ENCODE measurements around the gene RGS6. TPM values are rescaled to one million over a fixed set of nuclear protein-coding genes. Genes with fewer than 3 reads are reported as not detected.

RGS6 gene
- total and polyA plus RNA-seq, 7 donors, result 0.19 to 1.6 (median 0.42) TPM

DNA sequence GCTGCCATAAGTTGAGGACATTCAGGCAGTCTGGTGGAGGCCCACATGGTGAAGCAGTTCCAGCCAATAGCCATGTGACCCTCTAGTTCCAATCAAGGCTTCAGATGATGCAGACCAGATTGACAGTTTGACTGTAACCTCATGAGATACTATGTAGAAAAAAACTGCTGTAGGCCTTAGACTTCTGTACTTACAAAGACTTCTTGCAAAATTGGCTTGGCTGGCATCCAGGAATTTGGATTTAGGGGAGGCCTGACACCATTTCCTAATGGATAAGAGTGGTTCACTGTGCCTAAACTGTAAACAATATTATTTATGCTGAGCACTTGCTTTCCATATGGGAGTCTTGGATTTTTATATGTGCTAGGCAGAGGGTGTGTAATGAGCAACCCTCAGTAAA is 76.4 kb downstream of the RGS6 start:
- no peaks in the 10 kb centered on the region for H3K9me3 ChIP-seq
- no peak for DNase-seq
- intact Hi-C loops (cut with DNase I), result no loop called here
- no peak for ATAC-seq
- H3K4me3 ChIP-seq, result no peak overlapping the region
- no peaks in the 10 kb centered on the region for H3K36me3 ChIP-seq (ENCODE audit: insufficient read depth in 1 of 2, low read depth in 1 of 2)
- no peak overlapping the region for H3K27ac ChIP-seq
- H3K27me3 ChIP-seq (ENCODE audit: insufficient read depth in 3 of 3, low read length in 2 of 3), result no peaks in the 10 kb centered on the region
- TF ChIP-seq, protein P1, sequence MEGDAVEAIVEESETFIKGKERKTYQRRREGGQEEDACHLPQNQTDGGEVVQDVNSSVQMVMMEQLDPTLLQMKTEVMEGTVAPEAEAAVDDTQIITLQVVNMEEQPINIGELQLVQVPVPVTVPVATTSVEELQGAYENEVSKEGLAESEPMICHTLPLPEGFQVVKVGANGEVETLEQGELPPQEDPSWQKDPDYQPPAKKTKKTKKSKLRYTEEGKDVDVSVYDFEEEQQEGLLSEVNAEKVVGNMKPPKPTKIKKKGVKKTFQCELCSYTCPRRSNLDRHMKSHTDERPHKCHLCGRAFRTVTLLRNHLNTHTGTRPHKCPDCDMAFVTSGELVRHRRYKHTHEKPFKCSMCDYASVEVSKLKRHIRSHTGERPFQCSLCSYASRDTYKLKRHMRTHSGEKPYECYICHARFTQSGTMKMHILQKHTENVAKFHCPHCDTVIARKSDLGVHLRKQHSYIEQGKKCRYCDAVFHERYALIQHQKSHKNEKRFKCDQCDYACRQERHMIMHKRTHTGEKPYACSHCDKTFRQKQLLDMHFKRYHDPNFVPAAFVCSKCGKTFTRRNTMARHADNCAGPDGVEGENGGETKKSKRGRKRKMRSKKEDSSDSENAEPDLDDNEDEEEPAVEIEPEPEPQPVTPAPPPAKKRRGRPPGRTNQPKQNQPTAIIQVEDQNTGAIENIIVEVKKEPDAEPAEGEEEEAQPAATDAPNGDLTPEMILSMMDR (IDR thresholded peaks at IDR 0.05), result no peak
- no peaks in the 10 kb centered on the region for H3K4me1 ChIP-seq

DNA sequence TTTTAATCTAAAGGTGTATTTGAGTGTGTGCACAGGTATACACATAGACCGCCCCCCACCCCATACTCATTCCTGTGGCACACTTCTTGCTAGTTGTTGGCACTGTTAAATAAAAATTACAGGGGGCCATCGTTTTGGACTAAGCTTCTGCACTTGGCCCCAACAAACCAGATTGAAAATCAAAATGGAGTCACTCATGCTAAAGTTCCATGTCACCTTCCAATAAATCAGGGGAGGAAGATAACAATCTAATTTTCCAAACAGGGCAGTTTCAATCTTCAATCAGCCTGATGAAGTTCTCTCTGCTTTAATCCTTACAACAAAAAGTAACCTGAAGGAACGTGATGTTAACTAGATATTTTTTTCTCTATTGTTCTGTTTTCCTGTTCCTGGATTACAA is 78.2 kb downstream of the RGS6 start:
- Histone ChIP-seq H3K4me3 (no peak overlapping the region), H3K27ac (no peak overlapping the region), H3K27me3 (ENCODE audit: insufficient read depth in 3 of 3, low read length in 2 of 3) (no peaks in the 10 kb centered on the region), H3K36me3 (ENCODE audit: insufficient read depth in 1 of 2, low read depth in 1 of 2) (no peaks in the 10 kb centered on the region), H3K4me1 (no peaks in the 10 kb centered on the region), H3K9me3 (no peaks in the 10 kb centered on the region)
- TF ChIP-seq, protein P1 (IDR thresholded peaks at IDR 0.05), result no peak
- no peak for DNase-seq
- intact Hi-C loops (cut with DNase I), result no loop called here
- 63 to 74% (median 71%) methylated on average over 3 of the region's 3 CpGs for WGBS, 3 donors
- no peak for ATAC-seq

DNA sequence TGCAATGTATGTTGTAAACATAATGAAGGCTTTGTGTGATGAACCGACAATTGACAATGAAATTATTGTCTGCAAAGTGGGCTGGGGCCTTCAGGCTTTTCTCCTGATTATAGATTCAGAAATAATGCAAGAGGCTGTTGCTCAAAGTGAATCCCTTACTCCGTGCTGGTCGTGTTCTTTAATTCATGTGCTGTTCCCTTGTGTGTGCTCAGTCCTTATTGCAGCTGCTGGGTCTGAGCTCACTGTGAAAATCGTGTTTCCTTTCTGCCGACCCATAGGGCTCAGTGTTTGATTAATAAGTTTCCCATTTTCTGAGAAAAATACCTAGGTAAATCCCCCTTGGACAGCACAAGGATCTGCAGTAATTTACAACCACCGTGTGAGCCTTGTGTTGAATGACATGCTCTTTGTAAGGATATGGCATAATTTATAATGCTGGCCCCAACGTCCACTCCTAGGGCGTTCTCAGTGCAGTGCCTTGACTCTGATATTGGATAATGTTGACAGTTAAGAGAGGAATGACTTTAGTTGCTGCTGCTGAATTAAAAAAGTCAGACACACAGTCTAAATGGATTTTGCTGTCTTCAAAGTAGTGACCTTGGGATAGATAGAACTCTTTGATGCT is 81.6 kb downstream of the RGS6 start:
- TF ChIP-seq, protein P1 (IDR thresholded peaks at IDR 0.05), result no peak
- DNase-seq (no peak), ATAC-seq (no peak)
- WGBS, 3 donors, result 20 to 33% (median 23%) methylated on average over 8 of the region's 8 CpGs
- H3K4me1 ChIP-seq, result no peaks in the 10 kb centered on the region
- intact Hi-C loops (cut with DNase I), result no loop called here
- H3K27me3 ChIP-seq (ENCODE audit: insufficient read depth in 3 of 3, low read length in 2 of 3), result no peaks in the 10 kb centered on the region
- H3K4me3 ChIP-seq, result no peak overlapping the region
- H3K27ac ChIP-seq, result no peak overlapping the region
- no peaks in the 10 kb centered on the region for H3K9me3 ChIP-seq
- no peaks in the 10 kb centered on the region for H3K36me3 ChIP-seq (ENCODE audit: insufficient read depth in 1 of 2, low read depth in 1 of 2)

DNA sequence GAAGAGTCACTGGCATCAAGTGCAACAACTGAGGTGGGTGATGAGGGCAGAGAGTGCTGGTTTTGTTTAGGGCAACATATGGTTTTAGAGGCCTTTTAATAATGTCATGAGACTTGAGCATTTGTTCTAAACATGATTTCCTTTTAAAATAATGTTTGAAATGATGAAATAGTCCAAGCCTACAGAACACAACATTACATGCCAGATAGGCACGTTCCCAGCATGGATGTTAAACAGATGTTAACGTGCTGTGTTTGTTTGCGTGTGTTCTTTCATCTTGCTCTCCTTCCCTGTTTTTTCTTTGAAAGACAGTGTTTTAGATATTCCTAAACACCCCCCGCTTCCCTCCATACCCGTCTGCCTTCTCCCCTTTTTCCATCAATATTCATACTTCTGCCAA is 82.3 kb downstream of the RGS6 start:
- no peaks in the 10 kb centered on the region for H3K4me1 ChIP-seq

More for the DNA sequence above, 82.3 kb downstream of the RGS6 start:
- Histone ChIP-seq H3K27ac (no peak overlapping the region), H3K27me3 (ENCODE audit: insufficient read depth in 3 of 3, low read length in 2 of 3) (no peaks in the 10 kb centered on the region), H3K9me3 (no peaks in the 10 kb centered on the region), H3K36me3 (ENCODE audit: insufficient read depth in 1 of 2, low read depth in 1 of 2) (no peaks in the 10 kb centered on the region), H3K4me3 (no peak overlapping the region)
- no peak for DNase-seq
- intact Hi-C loops (cut with DNase I), result no loop called here
- WGBS, 3 donors, result 69 to 84% (median 75%) methylated on average over 5 of the region's 5 CpGs
- TF ChIP-seq, protein P1 (IDR thresholded peaks at IDR 0.05), result no peak
- ATAC-seq, result no peak
